Measurements from ENCODE around the gene CDC123.
A peak's percentile ranks its signal among the peaks of the same experiment; 100 is the strongest.
"Not testable (repeated sequence)": the region's sequence is repeated elsewhere in the genome, so short reads cannot be mapped to it uniquely, and the experiment has no call there.

CDC123 gene

DNA sequence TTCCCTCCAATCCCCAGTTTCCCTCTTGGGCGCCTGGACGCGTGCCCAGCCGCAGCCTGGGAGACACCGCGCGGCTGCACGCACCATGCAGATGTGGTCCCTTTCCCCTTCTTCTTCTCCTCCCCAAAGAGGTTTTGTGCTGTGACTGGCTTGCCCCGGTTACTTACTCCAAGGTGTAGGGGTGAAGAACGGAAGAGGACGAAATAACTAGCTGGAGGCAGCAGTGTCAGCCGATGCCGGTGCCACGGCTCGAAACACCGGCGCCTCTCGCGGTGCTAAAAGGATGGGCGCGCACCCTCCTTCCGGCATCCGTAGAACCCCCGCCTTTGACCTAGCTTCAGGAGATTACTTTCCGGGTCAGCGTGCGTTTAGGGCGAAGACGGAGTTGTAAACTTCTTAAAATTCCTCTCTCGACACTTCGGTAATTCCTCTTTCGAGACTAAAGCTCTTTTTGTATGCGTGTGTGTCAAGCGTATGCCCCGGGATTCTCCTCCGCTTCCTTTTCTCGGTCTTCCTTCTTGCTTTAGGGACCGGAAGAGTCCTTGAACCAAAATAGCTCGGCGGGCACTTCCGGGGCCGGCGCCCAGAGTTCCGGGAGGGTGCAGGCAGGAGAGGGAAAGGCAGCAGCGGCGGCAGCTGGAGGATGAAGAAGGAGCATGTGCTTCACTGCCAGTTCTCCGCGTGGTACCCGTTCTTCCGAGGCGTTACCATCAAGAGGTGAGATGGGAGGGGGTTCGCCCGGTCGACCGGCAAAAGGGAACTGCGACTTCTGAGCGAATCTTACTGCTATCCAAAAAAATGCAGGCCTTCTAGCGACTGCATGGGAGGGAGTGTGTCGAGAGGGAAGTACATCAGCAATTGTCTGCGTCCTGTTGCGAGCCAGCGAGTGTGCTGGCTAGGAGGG lies at the start of gene CDC123, which contains the start of gene NUDT5:
TSS of gene CDC123 (plus strand) at position 586 of the 904 bp plus-strand sequence. CDS start at position 644, 58 bp downstream.
TSS of gene NUDT5 (minus strand) at position 289 of the 904 bp plus-strand sequence. CDS start 9,600 bp downstream, outside the sequence.
- peak; percentile 85 for DNase-seq

DNA sequence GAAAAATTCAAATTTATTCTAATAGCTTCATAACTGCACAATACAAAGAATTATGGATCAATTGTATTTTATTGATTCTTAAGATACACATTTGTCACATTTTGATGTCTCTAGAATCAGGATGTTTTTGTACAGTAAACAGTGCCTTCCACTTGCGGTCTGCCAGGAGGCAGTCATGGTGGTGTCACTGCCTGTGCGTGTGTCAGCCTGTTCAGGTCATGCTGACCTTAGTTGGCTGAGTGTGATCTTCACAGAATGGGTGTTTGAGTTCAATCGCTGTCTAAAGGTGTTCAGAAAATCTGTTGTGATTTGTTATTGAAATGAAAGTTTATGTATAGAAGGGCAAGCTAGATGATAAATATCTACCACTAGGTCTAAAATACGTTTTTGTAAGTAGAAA lies 45.8 kb upstream of the CDC123 start:
- no peak for DNase-seq

DNA sequence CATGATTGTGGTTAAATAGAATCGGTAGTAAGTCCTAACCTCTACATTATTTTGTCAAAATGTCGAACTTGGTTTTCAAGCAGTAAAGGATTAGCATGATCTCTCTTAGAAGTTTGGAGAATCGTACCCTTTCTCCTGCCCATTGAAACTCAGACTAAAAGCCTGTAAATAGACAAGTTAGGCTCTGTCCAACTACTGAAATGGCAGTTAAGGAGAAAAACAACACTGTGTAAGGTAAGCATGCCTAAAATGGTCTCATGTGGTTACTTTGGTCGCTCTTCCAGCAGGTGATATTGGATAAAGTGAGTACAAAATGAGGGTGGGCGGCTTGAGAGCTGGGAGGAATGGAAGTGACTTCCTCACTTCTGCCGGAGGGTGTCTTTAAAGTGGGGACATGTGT lies 41.5 kb upstream of the CDC123 start:
- DNase-seq = no peak

DNA sequence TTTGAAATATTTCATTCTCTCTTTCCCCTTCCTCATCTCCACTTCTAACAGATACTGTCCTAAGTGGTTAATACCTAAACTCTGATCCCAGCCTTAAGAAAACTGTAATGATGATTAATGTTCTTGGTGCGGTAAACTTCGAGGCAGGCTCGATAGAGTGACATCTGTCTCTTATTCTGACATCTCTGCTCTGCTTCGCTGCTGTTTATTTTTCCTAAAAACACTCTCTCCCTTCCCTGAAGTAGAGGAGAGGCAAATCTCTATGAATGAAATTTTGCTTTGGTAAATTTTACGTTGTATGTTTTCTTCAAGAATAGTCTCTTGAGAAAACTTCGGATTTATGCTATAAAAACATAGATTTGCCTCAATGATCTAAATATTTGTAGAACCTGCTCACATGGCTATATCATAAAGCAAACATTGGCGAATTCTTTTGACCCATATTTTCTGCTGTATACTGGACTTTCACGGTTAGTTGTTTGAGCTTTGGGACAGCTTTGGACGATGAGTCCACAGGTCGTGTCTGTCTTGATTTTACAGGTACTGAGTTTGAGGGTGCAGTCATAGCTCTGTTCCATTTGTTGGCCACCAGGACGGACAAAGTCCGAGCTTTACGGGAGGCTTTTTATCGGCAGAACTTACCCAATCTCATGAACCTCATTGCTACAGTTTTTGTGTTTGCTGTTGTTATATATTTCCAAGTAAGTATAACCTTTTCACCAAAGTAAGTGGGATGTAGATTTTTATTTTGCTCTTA lies 39.4 kb upstream of the CDC123 start:
- no peak for DNase-seq

DNA sequence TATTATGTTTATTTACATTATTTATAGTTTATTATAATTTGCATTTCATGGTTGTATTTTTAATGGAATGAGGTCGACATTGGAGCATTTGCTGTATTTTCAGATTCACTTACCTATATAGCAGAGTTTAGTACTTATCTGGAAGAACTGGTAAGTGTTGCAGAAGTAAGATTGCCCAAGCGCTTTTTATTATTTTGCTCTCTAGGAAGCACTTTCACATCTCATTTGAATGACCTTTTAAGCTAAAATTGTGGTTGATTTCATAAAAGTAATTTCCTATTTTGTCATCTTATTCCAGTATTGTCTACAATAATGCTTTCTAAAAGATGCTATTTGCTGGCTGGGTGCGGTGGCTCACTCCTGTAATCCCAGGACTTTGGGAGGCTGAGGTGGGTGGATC lies 37.9 kb upstream of the CDC123 start:
- no peak for DNase-seq

DNA sequence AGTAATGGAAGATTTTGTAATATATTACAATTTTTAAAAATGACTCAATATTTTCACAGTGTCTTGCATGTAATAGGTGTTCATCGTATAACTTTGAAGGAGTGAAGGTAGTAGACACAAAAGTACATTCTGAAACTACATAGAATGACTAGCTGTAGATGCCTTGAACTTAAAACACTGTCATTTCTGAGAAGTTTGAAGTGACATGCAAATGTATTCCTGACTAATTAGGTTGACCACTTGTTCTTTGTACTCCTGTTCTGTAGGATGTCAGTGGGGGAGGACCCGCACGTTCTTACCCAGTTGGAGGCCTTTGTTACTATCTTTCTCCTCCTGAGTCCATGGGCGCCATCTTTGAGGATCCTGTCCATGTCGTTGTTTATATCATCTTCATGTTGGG lies 35.3 kb upstream of the CDC123 start:
- DNase-seq = no peak

GRCh38 chr10:12162927-12163326 lies 33.1 kb upstream of the CDC123 start:
- DNase-seq = no peak

- no peak for DNase-seq
Observed at GRCh38 chr10:12164085-12164484, 31.9 kb upstream of the CDC123 start.

GRCh38 chr10:12165036-12165435 lies 31.0 kb upstream of the CDC123 start:
- no peak for DNase-seq

DNA sequence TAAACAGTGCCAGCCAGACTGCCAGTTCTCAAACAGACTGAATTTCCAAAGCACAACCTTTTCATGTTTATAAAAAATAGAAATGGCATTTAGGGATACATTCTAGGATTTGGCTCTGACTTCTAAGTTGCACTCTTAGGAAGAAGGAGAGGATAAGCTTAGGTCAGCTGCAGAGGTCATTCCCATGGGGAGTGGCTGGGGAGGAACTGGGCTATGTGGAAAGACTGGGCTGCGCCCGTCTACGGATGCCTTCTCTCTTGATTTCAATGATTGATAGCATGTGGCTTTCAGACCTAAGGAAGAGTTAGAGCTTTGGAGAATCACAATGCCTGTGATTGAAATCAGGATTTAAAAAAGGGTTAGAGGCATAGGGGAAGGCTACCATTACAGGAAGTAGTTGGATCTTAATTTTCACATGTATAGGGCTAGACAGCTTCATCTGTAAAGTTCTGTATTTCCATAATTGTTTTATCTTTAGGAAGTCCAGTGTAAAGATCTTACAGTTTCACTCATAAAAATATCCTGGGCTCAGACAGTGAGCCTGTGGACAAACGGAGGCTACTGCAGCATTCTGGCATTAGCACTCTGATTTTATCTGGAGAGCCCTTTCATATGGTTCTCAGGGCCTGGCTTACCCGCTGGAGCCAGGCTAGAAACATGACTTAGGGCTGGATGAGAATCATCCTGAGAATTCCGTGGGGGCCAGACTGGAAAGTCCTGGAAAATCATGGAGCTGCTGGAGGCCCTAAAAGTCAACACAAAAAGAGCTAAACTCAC lies 29.8 kb upstream of the CDC123 start:
- DNase-seq = no peak

- not testable (repeated sequence) for DNase-seq
Observed at GRCh38 chr10:12171512-12171911, 24.5 kb upstream of the CDC123 start.

- no peak for DNase-seq
Observed at GRCh38 chr10:12177642-12178041, 18.3 kb upstream of the CDC123 start.

GRCh38 chr10:12179606-12180170 lies 16.3 kb upstream of the CDC123 start:
- no peak for DNase-seq

DNA sequence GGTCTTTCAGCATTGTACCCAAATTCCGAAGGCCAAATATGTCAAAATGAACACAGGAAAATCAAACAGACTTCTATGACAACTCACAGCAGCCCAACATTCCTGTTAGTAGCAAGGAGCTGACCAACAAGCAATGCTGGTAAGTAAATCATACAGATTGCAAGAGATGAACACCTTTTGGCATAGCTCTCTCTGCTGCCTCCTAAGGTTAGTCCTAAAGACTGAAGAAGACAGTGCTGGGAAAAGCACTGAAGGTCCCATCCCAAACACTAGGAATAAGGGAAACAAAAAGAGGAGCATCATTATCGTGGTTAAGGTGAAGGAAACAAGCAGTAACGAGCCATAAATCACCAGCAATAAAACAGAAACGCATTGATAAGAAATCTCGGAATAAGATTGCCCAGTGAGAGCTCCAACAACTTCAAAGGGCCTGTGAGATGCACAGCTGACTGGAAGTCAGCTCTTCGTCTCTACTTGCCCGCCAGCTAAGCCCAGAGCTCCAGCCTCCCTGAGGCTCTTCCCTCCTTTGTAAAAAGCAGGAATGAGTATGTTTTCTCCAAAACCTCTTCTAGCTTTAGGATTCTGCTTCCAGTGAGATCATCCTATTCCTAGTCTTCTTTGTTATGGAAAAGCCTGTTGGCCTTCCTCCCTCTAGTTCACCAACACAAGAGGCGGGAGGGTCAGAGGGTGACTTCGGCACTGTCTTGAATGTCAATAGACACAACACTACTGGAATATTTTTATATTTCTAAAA lies 15.6 kb upstream of the CDC123 start:
- no peak for DNase-seq

DNA sequence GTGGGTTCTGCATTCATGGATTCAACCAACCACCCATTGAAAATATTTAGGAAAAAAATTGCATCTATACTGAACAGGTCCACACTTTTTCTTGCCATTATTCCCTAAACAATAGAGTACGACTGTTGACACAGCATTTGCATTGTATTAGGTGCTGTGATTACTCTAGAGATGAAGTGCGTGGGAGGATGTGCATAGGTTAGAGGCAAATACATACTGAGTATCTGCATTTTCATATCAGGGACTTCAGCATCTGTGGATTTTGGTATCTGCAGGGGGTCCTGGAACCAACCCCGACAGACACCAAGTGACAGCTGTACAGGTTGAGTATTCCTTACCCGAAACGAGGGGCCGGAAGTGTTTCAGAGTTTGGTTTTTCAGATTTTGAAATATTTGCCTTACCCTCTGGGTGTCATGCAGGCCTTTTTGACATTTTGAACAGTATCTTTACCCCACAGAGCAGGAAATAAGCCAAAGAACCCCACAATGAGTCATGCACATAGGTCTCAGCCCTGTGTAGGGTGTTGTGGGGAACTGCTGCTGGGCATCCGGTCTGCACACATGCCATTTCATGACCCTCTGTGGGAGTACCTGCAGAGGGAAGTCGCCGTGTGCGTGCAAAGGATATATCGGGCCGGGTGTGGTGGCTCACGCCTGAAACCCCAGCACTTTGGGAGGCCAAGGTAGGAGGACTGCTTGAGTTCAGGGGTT lies 14.8 kb upstream of the CDC123 start:
- DNase-seq = no peak

DNA sequence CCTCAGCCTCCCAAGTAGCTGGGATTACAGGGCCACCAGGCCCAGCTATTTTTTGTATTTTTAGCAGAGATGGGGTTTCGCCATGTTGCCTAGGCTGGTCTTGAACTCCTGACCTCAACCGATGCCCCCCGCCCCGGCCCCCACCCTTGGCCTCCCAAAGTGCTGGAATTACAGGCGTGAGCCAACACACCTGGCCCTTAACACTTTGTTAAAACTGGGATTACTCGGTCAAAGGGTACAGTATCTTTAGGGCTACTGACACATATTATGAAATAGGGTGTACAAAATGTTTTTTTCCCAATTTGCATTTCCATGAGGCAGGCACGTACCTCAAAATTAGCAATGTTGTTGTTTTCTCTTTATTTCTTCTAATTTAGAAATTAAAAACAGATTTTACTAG lies 11.8 kb upstream of the CDC123 start:
- no peak for DNase-seq

- no peak for DNase-seq
Observed at GRCh38 chr10:12186323-12186722, 9.7 kb upstream of the CDC123 start.

DNA sequence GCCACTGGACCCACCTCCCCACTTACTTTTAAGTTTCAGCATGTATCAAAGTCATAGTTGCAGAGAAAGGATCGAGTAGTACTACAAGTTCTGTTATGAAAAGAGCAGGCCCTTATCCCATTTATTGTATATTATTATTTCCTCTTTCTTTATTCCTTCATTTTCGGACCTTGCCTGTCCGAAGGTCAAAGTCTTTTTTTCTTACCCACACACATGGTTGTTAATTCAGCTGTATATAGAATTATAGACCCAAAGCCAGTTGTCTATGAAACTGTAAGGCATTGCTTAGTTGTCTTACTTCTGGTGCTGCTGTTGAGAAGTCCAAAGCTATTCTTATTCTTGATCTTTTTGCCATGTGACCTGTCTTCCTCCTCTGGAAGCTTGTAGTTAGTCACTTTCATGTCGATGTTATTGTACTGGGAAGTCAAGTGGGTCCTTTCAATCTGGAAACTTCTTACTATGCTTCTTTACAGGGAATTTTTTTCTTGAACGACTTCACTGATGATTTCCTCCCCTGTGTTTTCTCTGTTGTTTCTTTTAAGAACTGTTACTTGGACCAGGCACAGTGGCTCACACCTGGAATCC lies 8.6 kb upstream of the CDC123 start:
- DNase-seq = no peak

- no peak for DNase-seq
Observed at GRCh38 chr10:12188656-12189055, 7.3 kb upstream of the CDC123 start.

DNA sequence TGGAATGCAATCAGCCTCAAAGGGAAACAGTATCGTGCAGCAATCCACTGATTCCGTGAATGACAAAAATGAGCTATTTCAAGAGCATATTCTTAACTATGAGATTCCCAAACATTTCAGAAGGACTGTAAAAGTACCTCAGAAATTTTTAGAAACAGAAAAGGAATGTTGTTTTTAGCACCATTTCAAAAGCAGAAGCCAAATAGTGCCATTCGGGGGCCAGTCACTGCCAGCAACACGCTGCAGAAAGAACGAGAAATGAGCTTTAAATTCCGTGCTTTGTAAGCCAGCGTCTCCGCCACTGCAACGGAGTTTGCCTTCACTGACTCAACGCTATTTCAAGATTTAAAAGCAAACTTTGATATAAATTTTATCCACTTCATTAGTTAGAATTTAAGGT lies 6.6 kb upstream of the CDC123 start:
- DNase-seq = no peak

DNA sequence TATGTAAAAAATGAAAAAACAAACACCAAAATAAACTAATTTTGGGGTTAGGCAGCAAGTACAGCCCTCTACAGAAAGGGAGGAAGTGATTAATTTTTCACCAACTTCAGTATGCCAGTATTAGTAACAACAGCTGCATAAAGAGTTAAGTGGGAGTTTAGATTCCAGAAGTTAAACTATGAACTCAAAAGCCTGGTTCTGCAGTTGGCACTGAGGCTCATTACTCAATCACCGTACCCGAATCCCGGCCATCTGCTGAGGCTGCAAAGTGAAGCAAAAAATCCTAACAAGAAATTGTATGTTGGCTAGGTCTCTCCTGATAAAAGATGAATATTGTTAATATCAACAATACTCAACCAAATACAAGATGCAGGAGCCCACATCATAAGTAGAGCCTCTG lies 4.3 kb upstream of the CDC123 start:
- peak; percentile 10 for DNase-seq
